Activated T-cell treated with anti-CD3 and anti-CD28 coated beads for 1 hour (primary cell): Measurements from ENCODE around the gene IFI27L2.

Experiments
- DNase-seq: peaks from one replicate; pipeline ENCODE4 v3.0.0-alpha.2; 2020; ENCODE audit warnings: low read depth

The IFI27L2 gene

DNA sequence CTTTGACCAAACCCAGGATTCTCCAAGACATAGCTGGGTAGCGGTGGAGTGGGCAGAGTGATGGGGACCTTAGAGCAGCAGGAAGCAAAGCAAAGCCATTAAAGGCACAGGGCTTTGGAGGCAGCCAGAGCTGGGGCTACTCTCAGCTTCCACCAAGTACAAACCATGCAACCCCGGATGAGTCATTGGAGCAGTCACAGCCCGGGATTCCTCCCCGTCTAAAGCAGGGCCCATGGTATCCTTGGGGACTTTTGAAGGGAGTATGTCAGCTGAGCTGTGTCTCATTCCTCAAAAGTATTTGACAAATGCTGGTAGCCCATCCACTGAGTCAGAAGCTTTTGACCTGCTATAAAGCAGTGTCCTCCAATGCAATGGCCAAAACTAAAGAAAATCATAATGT, 28.6 kb downstream of the IFI27L2 start:
- DNase-seq = no peak

GRCh38 chr14:94099006-94099405, 30.4 kb downstream of the IFI27L2 start:
- DNase-seq = no peak

DNA sequence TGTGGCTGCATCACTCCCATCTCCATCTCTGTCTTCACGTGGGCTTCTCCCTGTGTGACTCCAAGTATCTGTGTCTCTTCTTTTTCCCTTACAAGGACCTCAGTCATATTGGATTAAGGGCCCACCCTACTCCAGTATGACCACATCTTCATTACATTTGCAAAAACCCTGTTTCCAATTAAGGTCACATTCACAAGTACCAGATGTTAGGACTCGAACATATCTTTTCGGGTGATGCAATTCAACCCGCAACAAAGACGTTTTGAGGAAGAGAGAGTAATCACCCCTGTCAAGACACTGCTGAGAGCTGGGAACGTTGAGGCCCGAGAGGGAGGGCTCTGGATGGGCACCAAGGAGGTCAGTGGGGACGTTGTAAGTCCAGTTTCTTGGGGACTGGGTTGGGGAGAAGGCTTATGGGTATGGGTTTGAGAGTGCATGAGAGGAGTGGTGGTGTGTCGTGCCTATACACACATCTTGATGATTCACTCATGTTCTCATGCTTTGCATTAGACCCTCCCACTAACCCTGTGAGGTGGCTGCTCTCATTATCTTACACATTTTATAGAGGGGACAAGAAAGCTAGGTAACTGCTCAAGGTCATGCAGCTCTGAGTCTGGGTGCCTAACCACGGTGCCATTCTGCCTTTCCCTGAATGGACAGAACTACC, 30.9 kb downstream of the IFI27L2 start:
- DNase-seq = no peak

- no peak for DNase-seq
Observed at GRCh38 chr14:94097091-94097490, 32.3 kb downstream of the IFI27L2 start.

- no peak for DNase-seq
Observed at GRCh38 chr14:94093418-94093817, 36.0 kb downstream of the IFI27L2 start.

DNA sequence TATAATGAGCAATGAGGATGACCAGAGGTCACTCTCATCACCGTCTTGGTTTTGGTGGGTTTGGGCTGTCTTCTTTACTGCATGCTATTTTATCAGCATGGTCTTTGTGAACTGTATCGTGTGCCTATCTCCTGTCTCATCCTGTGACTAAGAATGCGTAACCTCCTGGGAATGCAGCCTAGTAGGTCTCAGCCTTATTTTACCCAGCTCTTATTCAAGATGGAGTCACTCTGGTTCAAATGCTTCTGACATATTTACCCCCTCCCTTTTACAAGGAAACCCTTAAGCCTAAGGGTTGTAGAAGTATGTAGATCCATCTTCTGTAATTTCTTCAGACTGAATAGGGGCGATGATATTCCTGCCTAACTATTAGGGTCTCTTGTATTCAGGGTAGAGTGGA, 39.9 kb downstream of the IFI27L2 start:
- DNase-seq = no peak

DNA sequence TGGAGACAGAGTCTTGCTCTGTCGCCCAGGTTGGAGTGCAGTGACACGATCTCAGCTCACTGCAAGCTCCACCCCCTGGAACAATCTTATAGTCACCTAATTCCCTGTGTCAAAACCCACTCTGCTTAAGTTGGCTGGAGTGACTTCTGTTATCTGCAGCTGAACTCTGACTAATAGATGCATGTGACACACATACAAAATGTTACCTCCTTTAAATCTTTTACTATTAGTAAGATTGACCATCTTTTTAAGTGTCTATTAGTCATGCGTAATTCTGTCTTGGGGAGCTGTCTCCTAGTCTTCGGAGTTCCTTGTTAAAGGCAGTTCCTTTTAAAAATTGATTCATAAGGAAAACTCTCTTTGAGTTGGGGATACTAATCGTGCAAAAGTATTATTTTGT, 40.9 kb downstream of the IFI27L2 start:
- DNase-seq = no peak

- DNase-seq = no peak
Observed at GRCh38 chr14:94087891-94088290, 41.5 kb downstream of the IFI27L2 start.

GRCh38 chr14:94081386-94081820, 48.0 kb downstream of the IFI27L2 start:
- DNase-seq = no peak

DNA sequence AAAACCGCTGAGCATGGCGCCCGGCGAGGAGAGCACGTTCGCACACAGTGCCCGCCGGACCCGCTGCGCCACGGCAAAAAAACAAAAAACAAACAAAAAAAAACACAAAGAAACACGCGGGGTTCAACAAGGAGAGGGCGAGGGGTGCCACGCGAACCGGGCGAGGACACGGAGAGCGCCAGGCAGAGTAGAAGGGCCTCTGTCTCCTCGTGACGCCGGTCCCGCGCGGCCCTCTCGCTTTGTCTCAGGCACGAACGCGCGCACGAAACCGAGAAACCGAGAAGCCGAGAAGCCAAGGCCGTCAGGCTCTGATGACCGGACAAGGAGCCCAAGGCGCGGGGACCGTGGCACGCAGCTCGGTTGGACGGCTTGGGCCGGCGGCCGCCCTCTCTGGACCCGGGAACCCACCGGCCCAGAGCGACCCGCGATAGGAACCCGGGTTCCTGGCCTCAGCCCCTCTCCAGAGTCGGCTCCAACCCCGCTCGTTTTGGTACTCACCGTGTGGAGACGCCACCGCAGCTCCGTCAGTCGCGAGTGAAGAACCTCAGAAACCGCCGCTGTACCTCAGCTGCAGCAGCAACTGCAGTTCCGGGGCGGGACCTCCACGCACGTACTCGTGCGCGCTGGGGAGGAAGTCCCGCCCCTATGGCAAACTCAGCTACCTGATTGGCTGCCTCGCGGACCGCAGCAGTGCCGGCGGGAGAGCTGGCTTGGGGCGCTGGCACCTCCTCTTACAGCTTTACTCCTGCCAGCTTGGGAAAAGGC, 48.6 kb downstream of the IFI27L2 start, which contains the start of the genes DDX24 and IFI27L1:
Gene DDX24 (minus strand): TSS at position 582 of the 765 bp plus-strand sequence. CDS start 1,460 bp downstream, outside the sequence.
Gene IFI27L1 (plus strand): TSS at position 690 of the 765 bp plus-strand sequence. CDS start 15,628 bp downstream, outside the sequence.
- DNase-seq = peak; percentile 91

- no peak for DNase-seq
Observed at GRCh38 chr14:94079891-94080620, 49.3 kb downstream of the IFI27L2 start.

- DNase-seq = no peak
Observed at GRCh38 chr14:94077823-94078222, 51.6 kb downstream of the IFI27L2 start.
